ENCODE results near the gene PUS1.
A peak's percentile ranks its signal among the peaks of the same experiment; 100 is the strongest.
"Not testable (repeated sequence)": the region's sequence is repeated elsewhere in the genome, so short reads cannot be mapped to it uniquely, and the experiment has no call there.

The PUS1 gene

DNA sequence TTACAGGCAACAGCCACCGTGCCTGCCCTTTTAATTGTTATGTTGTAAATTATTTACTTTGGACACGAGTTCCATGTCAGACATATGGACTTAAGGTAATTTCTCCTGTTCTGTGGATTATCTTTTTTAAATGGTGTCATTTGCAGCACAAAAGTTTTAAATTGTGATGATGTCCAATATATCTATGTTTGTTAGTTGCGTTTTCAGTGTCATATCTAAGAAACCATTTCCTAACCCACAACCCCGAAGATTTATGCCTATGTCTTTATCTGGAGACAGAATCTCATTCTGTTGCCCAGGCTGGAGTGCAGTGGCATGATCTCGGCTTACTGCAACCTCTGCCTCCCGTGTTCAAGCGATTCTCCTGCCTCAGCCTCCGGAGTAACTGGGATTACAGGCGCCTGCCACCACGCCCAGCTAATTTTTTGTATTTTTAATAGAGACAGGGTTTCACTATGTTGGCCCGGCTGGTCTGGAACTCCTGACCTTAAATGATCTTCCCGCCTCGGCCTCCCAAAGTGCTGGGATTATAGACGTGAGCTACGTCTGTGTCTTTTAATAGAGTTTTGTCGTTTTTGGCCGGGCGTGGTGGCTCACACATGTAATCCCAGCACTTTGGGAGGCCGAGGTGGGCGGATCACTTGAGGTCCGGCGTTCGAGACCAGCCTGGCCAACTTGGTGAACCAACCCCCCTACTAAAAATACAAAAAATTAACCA is 19.8 kb downstream of the PUS1 start:
- not testable (repeated sequence) for H3K27ac ChIP-seq (replicated peaks; ENCODE audit: low read length); H3K4me1 ChIP-seq (ENCODE audit: control insufficient read depth in 2 of 2, insufficient read depth in 1 of 2, low read depth in 1 of 2, low read length in 2 of 2); H3K14ac ChIP-seq (ENCODE audit: low read length); H2BK120ac ChIP-seq (ENCODE audit: low read depth, low read length); H2BK12ac ChIP-seq (ENCODE audit: low read length); H3K27me3 ChIP-seq (ENCODE audit: control insufficient read depth in 3 of 3, insufficient read depth in 3 of 3, low read depth in 1 of 3, low read length in 3 of 3); H3K4ac ChIP-seq (ENCODE audit: low read length); H4K8ac ChIP-seq (ENCODE audit: low read depth, low read length); H3K18ac ChIP-seq (ENCODE audit: low read length); H2AK5ac ChIP-seq (ENCODE audit: low read depth, low read length); H4K91ac ChIP-seq (ENCODE audit: low read depth, low read length, poor library complexity); H3K23ac ChIP-seq (ENCODE audit: low read depth, low read length, poor library complexity); H2BK15ac ChIP-seq (ENCODE audit: low read length); DNase-seq (ENCODE audit: low spot score); H3K79me1 ChIP-seq (ENCODE audit: low read depth, low read length); H3K9ac ChIP-seq (ENCODE audit: low read depth, low read length, poor library complexity); H3K9me3 ChIP-seq (replicated peaks in 1 of 2; ENCODE audit: control insufficient read depth in 2 of 2, insufficient read depth in 1 of 2, low read depth in 1 of 2, low read length in 2 of 2)
- H2BK5ac ChIP-seq (ENCODE audit: low read length) = peak overlapping the region; percentile 56
- WGBS, 2 donors (ENCODE audit: extremely low coverage in 2 of 2, insufficient read length in 2 of 2, insufficient replicate concordance in 1 of 2) = no CpG with 5 or more reads among the region's 23 CpGs
- H2AFZ ChIP-seq (ENCODE audit: low read length) = peak overlapping the region; percentile 89
- H3K4me2 ChIP-seq (ENCODE audit: insufficient read depth, low read length, poor library complexity, severe bottlenecking) = peak overlapping the region; percentile 78
- H3K4me3 ChIP-seq (ENCODE audit: low read length in 2 of 2) = peak overlapping the region in 1 of 2 donors; percentile 78
- peaks cover 9 to 27% of the 10 kb centered on the region in 2 donors for H3K36me3 ChIP-seq (replicated peaks in 1 of 2; ENCODE audit: control insufficient read depth in 2 of 2, insufficient read depth in 2 of 2, low read length in 2 of 2)

DNA sequence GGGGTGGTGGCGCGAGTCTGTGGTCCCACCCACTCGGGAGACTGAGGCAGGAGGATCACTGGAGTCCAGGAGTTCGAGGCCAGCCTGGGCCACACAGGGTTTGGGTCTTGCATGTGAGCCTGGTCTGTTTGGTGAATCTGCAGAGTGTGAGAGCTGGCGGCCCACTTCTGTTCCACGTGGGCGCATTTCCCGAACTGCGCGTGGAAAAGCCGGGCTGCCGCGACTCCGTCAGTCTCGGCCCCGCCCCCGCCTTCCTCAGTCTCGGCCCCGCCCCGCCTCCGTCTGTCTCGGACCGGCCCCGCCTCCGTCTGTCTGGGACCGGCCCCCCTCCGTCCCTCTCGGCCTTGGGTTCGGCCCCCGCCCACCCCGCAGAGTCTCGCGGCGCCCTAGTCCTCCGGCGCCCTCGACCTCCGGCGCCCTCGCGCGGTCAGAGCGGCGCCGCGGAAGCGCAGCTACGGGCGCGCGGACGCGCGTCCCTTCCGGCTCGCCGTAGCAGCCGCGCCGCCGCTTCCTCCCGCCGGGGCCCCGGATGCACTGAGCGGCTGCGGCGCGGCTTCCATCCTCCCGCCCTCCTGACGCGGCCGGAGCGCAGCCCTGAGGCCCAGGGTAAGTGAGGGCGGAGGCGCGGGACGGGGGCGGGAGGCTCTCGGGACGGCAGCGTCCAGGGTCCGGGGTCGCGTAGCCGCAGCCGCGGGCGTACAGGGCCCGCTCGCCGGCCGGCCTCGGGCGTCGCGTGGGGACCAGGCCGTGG is 20.5 kb downstream of the PUS1 start, which contains the start of gene EP400:
Gene EP400 (plus strand): TSS at position 512 of the 751 bp plus-strand sequence. CDS start 10,678 bp downstream, outside the sequence.
- Histone ChIP-seq H2AK5ac (ENCODE audit: low read depth, low read length) (peak within 1 kb of the TSS; percentile 97), H2BK12ac (ENCODE audit: low read length) (no peak within 1 kb of the TSS), H3K4me1 (ENCODE audit: control insufficient read depth in 2 of 2, insufficient read depth in 1 of 2, low read depth in 1 of 2, low read length in 2 of 2) (peaks cover 2% of the 10 kb centered on the region in 2 donors), H3K14ac (ENCODE audit: low read length) (peak within 1 kb of the TSS; percentile 28), H3K18ac (ENCODE audit: low read length) (peak within 1 kb of the TSS; percentile 98), H3K79me1 (ENCODE audit: low read depth, low read length) (peaks cover 9% of the 10 kb centered on the region), H3K9me3 (replicated peaks in 1 of 2; ENCODE audit: control insufficient read depth in 2 of 2, insufficient read depth in 1 of 2, low read depth in 1 of 2, low read length in 2 of 2) (peaks cover 0 to 4% of the 10 kb centered on the region in 2 donors), H3K27me3 (ENCODE audit: control insufficient read depth in 3 of 3, insufficient read depth in 3 of 3, low read depth in 1 of 3, low read length in 3 of 3) (peaks cover 0 to 2% (median 0%) of the 10 kb centered on the region in 3 experiments), H4K91ac (ENCODE audit: low read depth, low read length, poor library complexity) (no peak within 1 kb of the TSS), H3K27ac (replicated peaks; ENCODE audit: low read length) (peak within 1 kb of the TSS; percentile 82), H4K8ac (ENCODE audit: low read depth, low read length) (peak within 1 kb of the TSS; percentile 43), H2AFZ (ENCODE audit: low read length) (peak within 1 kb of the TSS; percentile 89), H3K4me2 (ENCODE audit: insufficient read depth, low read length, poor library complexity, severe bottlenecking) (peak within 1 kb of the TSS; percentile 78), H3K23ac (ENCODE audit: low read depth, low read length, poor library complexity) (no peak within 1 kb of the TSS), H2BK120ac (ENCODE audit: low read depth, low read length) (peak within 1 kb of the TSS; percentile 47), H3K9ac (ENCODE audit: low read depth, low read length, poor library complexity) (peak within 1 kb of the TSS; percentile 97), H3K4ac (ENCODE audit: low read length) (peak within 1 kb of the TSS; percentile 23), H3K4me3 (ENCODE audit: low read length in 2 of 2) (peak within 1 kb of the TSS; percentile 78 to 100), H2BK5ac (ENCODE audit: low read length) (peak within 1 kb of the TSS; percentile 56), H3K36me3 (replicated peaks in 1 of 2; ENCODE audit: control insufficient read depth in 2 of 2, insufficient read depth in 2 of 2, low read length in 2 of 2) (peaks cover 6 to 20% of the 10 kb centered on the region in 2 donors), H2BK15ac (ENCODE audit: low read length) (peak within 1 kb of the TSS; percentile 92)
- WGBS, 2 donors (ENCODE audit: extremely low coverage in 2 of 2, insufficient read length in 2 of 2, insufficient replicate concordance in 1 of 2) = no CpG with 5 or more reads among the region's 97 CpGs
- peak; percentile 92 for DNase-seq (ENCODE audit: low spot score)

DNA sequence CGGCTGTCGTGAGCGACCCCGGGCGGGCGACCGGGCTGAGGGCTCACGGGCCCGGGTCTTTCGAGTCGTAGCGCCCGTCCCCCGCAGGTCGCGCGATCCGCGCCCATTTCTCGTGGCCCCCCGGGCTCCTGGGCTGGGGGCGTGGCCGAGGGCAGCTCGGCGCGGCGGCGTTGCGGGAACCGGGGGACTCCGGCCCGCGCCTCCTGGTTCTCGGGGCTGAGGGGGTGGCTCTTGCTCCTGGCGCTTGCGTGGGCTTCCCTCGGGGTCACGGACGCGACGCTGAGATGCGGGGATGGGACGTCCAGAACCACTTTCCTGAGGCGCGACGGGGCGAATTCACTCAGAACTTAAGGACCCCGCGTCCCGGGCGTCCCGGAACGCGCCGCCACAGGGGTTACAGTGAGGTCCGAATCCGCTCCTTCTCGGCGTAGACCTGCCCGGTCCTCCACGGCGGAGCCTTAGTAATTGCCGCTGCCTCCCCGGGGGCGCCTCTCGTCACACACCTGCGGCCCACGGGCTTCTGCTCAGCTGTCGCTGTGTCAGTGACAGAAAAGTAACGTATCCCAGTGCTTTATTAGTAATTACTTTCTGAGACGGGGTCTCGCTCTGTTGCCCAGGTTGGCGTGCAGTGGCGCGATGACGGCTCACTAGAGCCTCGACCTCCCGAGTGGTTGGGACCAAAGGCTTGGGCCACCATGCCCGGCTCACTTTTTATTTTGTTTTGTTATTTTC is 21.3 kb downstream of the PUS1 start:
- Histone ChIP-seq H3K4ac (ENCODE audit: low read length) (peak overlapping the region; percentile 23), H3K4me1 (ENCODE audit: control insufficient read depth in 2 of 2, insufficient read depth in 1 of 2, low read depth in 1 of 2, low read length in 2 of 2) (peaks cover 2% of the 10 kb centered on the region in 2 donors), H2BK15ac (ENCODE audit: low read length) (peak overlapping the region; percentile 92), H2AFZ (ENCODE audit: low read length) (peak overlapping the region; percentile 89), H2BK12ac (ENCODE audit: low read length) (no peak overlapping the region), H3K9me3 (replicated peaks in 1 of 2; ENCODE audit: control insufficient read depth in 2 of 2, insufficient read depth in 1 of 2, low read depth in 1 of 2, low read length in 2 of 2) (no peaks in the 10 kb centered on the region), H3K14ac (ENCODE audit: low read length) (peak overlapping the region; percentile 28), H3K27me3 (ENCODE audit: control insufficient read depth in 3 of 3, insufficient read depth in 3 of 3, low read depth in 1 of 3, low read length in 3 of 3) (no peaks in the 10 kb centered on the region), H3K36me3 (replicated peaks in 1 of 2; ENCODE audit: control insufficient read depth in 2 of 2, insufficient read depth in 2 of 2, low read length in 2 of 2) (peaks cover 0 to 13% of the 10 kb centered on the region in 2 donors), H2BK5ac (ENCODE audit: low read length) (no peak overlapping the region), H3K79me1 (ENCODE audit: low read depth, low read length) (peaks cover 9% of the 10 kb centered on the region), H3K18ac (ENCODE audit: low read length) (peak overlapping the region; percentile 98), H2AK5ac (ENCODE audit: low read depth, low read length) (peak overlapping the region; percentile 97), H2BK120ac (ENCODE audit: low read depth, low read length) (peak overlapping the region; percentile 47), H4K91ac (ENCODE audit: low read depth, low read length, poor library complexity) (no peak overlapping the region), H3K4me2 (ENCODE audit: insufficient read depth, low read length, poor library complexity, severe bottlenecking) (peak overlapping the region; percentile 56), H3K4me3 (ENCODE audit: low read length in 2 of 2) (peak overlapping the region; percentile 78 to 100), H3K23ac (ENCODE audit: low read depth, low read length, poor library complexity) (no peak overlapping the region), H3K9ac (ENCODE audit: low read depth, low read length, poor library complexity) (peak overlapping the region; percentile 97), H3K27ac (replicated peaks; ENCODE audit: low read length) (peak overlapping the region; percentile 82), H4K8ac (ENCODE audit: low read depth, low read length) (peak overlapping the region; percentile 43)
- no CpG with 5 or more reads among the region's 79 CpGs for WGBS, 2 donors (ENCODE audit: extremely low coverage in 2 of 2, insufficient read length in 2 of 2, insufficient replicate concordance in 1 of 2)
- no peak for DNase-seq (ENCODE audit: low spot score)

Measured in neuronal stem cell (in vitro differentiated cells).